Suprapubic skin (tissue), 4 donors: Measurements from ENCODE around the gene DNAAF8. TPM values are rescaled to one million over a fixed set of nuclear protein-coding genes. Genes with fewer than 3 reads are reported as not detected.
"Not testable (repeated sequence)": the region's sequence is repeated elsewhere in the genome, so short reads cannot be mapped to it uniquely, and the experiment has no call there.

ENCODE experiments used
- DNase-seq, 2 donors: peaks; one replicate each; pipeline ENCODE4 v3.0.0-alpha.2; 2019; ENCODE audit warnings: low spot score in 2 of 2
- H3K27ac ChIP-seq: fragments of 200-600 bp; sonication (generic); one replicate; pipeline ENCODE4 v1.5.1; 2019
- H3K27me3 ChIP-seq: fragments of 200-600 bp; sonication (generic); one replicate; pipeline ENCODE4 v1.5.1; 2019
- H3K36me3 ChIP-seq: fragments of 200-600 bp; sonication (generic); one replicate; pipeline ENCODE4 v1.5.1; 2019
- H3K4me1 ChIP-seq: fragments of 200-600 bp; sonication (generic); one replicate; pipeline ENCODE4 v1.5.1; 2019
- H3K4me3 ChIP-seq: fragments of 200-600 bp; sonication (generic); one replicate; pipeline ENCODE4 v1.5.1; 2019; ENCODE audit warnings: mild to moderate bottlenecking
- H3K9me3 ChIP-seq: fragments of 200-600 bp; sonication (generic); one replicate; pipeline ENCODE4 v1.5.1; 2019
- CTCF ChIP-seq, 2 donors: fragments of 200-600 bp in 1 of 2; fragments of 450-650 bp in 1 of 2; sonication (generic) in 1 of 2; IDR thresholded peaks; one replicate each; pipeline ENCODE4 v1.5.1; 2016 to 2019; ENCODE audit warnings: antibody characterized with exemption in 2 of 2, mild to moderate bottlenecking in 1 of 2, moderate library complexity in 1 of 2
- EP300 ChIP-seq: sonication (generic); formaldehyde crosslinking; IDR thresholded peaks from one replicate; pipeline ENCODE4 v1.6.1; 2017; ENCODE audit warnings: antibody characterized with exemption
- POLR2A ChIP-seq, 2 donors: fragments of 450-650 bp; IDR thresholded peaks; one replicate each; pipeline ENCODE4 v1.6.1; 2017; ENCODE audit warnings: antibody characterized with exemption in 2 of 2, mild to moderate bottlenecking in 2 of 2, moderate library complexity in 2 of 2
- POLR2AphosphoS5 ChIP-seq, 3 donors: sonication (generic); formaldehyde crosslinking; IDR thresholded peaks; one replicate each; pipeline ENCODE4 v1.6.1; 2017; ENCODE audit warnings: antibody characterized with exemption in 3 of 3
- WGBS: methylation state at CpG from one replicate; pipeline ENCODE4 v1.1.5; 2018; 5-methylcytosine and 5-hydroxymethylcytosine counted together
- total RNA-seq, 4 donors: library from RNA; depleted of rRNA; stranded (reverse); fragments of >200 nt; gene quantifications; one replicate each; pipeline ENCODE4 v1.1.0, GENCODE V29; 2016

Gene DNAAF8
- total RNA-seq, 4 donors from 2014 or later = 0.36 to 1.7 (median 1.4) TPM; not detected in 1

GRCh38 chr16:4783251-4783950 is 49.1 kb downstream of the DNAAF8 start:
- H3K4me1 ChIP-seq = no peaks in the 10 kb centered on the region
- no peaks in the 10 kb centered on the region for H3K36me3 ChIP-seq
- H3K4me3 ChIP-seq = no peak overlapping the region
- no peak for TF ChIP-seq EP300
- TF ChIP-seq POLR2A (IDR thresholded peaks at IDR 0.05) = no peak
- TF ChIP-seq CTCF (IDR thresholded peaks at IDR 0.05) = no peak
- no peak for TF ChIP-seq POLR2AphosphoS5 (IDR thresholded peaks at IDR 0.05)
- no peaks in the 10 kb centered on the region for H3K27me3 ChIP-seq
- WGBS = 88% methylated on average over 17 of the region's 25 CpGs
- H3K9me3 ChIP-seq = no peaks in the 10 kb centered on the region
- no peak for DNase-seq
- H3K27ac ChIP-seq = no peak overlapping the region

GRCh38 chr16:4783951-4784336 is 49.6 kb downstream of the DNAAF8 start:
- no peak for DNase-seq
- Histone ChIP-seq H3K9me3 (no peaks in the 10 kb centered on the region), H3K36me3 (no peaks in the 10 kb centered on the region), H3K27me3 (no peaks in the 10 kb centered on the region), H3K4me1 (no peaks in the 10 kb centered on the region), H3K27ac (no peak overlapping the region), H3K4me3 (no peak overlapping the region)
- 78% methylated on average over 12 of the region's 16 CpGs for WGBS
- TF ChIP-seq POLR2A (IDR thresholded peaks at IDR 0.05) (no peak), EP300 (no peak), CTCF (IDR thresholded peaks at IDR 0.05) (no peak), POLR2AphosphoS5 (IDR thresholded peaks at IDR 0.05) (no peak)

- H3K4me3 ChIP-seq, H3K9me3 ChIP-seq, H3K36me3 ChIP-seq, H3K27me3 ChIP-seq, DNase-seq, H3K27ac ChIP-seq, H3K4me1 ChIP-seq: not testable (repeated sequence)
- 96% methylated on average over 14 of the region's 14 CpGs for WGBS
Observed at GRCh38 chr16:4784444-4784987, 50.2 kb downstream of the DNAAF8 start.

GRCh38 chr16:4785758-4786433 is 51.6 kb downstream of the DNAAF8 start:
- 90% methylated on average over 23 of the region's 23 CpGs for WGBS
- no peak overlapping the region for H3K4me3 ChIP-seq
- TF ChIP-seq CTCF (IDR thresholded peaks at IDR 0.05) (no peak), POLR2AphosphoS5 (IDR thresholded peaks at IDR 0.05) (no peak), POLR2A (IDR thresholded peaks at IDR 0.05) (no peak), EP300 (no peak)
- H3K27ac ChIP-seq = no peak overlapping the region
- H3K27me3 ChIP-seq = no peaks in the 10 kb centered on the region
- DNase-seq = no peak
- H3K9me3 ChIP-seq = no peaks in the 10 kb centered on the region
- H3K4me1 ChIP-seq = no peaks in the 10 kb centered on the region
- no peaks in the 10 kb centered on the region for H3K36me3 ChIP-seq

- Histone ChIP-seq H3K9me3 (no peaks in the 10 kb centered on the region), H3K27ac (no peak overlapping the region), H3K27me3 (no peaks in the 10 kb centered on the region), H3K4me3 (no peak overlapping the region), H3K36me3 (no peaks in the 10 kb centered on the region), H3K4me1 (no peaks in the 10 kb centered on the region)
- no peak for DNase-seq
- 79% methylated on average over 8 of the region's 8 CpGs for WGBS
- TF ChIP-seq CTCF (IDR thresholded peaks at IDR 0.05) (no peak), EP300 (no peak), POLR2A (IDR thresholded peaks at IDR 0.05) (no peak), POLR2AphosphoS5 (IDR thresholded peaks at IDR 0.05) (no peak)
Observed at GRCh38 chr16:4787068-4787467, 52.7 kb downstream of the DNAAF8 start.
